ACHN (cell line): ENCODE data around the gene B3GNT9.

Experiments
- DNase-seq: peaks from one replicate; pipeline ENCODE4 v3.0.0-alpha.2; 2015
- in situ Hi-C: cut with HindIII; loops from 2 replicates; pipeline ENCODE4 v1.10.0; 2017; ENCODE audit warnings: low sequenced_read_pairs, low pct_ligation_motif_present, low pct_unique_long_range_greater_than_20kb

The B3GNT9 gene

DNA sequence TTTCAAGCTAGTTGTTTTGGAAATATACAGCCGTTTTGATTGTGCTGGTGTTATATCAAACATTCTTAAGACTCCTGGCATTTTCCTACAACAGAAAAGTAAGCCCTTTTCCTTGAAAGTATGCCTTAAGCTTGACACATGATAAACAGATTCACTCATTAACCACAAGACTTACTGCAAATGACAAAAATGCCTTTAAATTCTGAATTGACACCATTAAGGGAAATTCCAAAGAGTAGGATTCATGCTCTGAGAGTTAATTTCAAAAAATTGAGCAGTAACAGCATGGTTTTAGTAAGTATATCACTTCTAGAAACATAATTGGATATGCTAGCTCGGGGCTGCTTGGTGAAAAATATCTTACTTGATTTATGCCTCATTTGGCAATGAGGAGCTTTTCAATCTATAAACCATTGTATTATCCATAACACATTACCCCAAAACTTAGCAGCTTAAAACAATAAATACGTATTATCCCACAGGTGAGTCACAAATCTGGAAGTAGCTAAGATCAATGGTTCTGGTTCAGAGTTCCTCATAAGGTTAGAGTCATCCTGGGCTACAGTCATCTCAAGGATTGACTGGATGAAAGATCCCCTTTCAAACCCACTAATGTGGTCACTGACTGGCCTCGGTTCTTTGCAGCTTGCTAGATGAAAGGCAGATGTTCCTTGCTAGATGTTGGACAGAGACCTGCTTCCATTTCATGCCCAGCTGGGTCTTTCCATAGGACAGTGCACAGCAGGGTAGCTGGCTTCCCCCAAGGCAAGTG lies 49.3 kb downstream of the B3GNT9 start:
- DNase-seq, result no peak
- in situ Hi-C loops, result no loop called here

DNA sequence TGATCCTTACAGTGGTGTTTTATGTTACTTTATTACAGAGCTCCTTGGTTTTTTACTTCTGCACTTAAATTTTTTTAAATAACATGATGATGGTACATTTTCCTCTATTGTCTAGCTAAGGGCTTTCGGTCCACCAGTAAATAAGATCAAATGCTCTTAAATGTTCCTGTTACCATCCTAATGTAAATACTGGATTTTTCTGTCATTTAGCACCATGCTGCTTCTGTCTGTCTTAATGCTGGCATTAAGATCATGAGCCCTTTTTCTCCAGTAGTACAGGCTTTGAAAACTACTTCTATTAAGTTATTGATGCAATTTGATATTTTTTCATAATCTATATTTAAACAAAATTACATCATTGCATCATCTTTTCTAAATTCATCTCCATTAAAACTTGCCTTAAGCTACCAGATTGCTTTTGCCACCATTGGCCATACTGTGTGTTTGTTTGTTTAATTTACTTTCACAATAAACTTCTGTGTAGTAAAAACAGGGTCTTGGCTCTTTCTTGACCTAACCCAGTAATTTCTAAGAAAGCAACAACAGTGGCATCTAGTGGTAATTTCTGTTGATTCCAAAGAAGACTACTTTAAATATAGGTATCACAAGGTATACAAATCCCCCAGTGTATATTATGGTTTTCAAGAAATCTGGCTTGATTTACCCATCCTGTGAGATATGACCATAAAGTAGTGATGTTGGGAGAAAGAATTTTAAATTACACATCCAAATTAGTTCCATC lies 50.1 kb downstream of the B3GNT9 start:
- DNase-seq, result peak; percentile 58

DNA sequence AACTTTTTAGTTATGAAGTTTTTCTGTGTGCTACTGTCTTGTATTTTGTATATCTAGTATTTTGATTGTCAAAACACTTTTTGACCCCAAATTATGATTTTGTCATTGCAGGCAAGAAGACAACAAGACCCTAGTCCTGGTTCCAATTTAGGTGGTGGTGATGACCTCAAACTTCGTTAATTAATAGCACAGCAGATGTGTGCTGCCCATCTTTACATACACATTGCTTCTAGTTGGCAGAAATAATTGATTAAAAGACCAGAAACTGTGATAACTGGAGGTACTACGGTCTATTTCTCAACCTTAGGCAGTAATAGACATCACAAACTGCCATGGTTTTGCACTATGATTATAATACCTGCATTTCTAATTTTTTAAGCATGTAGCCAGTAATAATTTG lies 52.2 kb downstream of the B3GNT9 start:
- in situ Hi-C loops, result no loop called here
- DNase-seq, result no peak

More for the DNA sequence above, 50.1 kb downstream of the B3GNT9 start:
- in situ Hi-C loops, result no loop called here
